Kidney (tissue), 14 donors: Measurements from ENCODE around the gene KRT23. TPM values are rescaled to one million over a fixed set of nuclear protein-coding genes. Genes with fewer than 3 reads are reported as not detected.

Experiments used
- DNase-seq, 5 donors: peaks; one replicate each; pipeline ENCODE4 v3.0.0-alpha.2; 2013 to 2020
- FAIRE-seq: peaks from 2 replicates; lab custom pipeline; 2012; peaks lifted over from hg19 to GRCh38; lab: Jason Lieb, UNC
- H3K27ac ChIP-seq, 2 donors: one replicate each; pipeline ENCODE4 v1.7.0; 2013; ENCODE audit warnings: low read depth in 2 of 2, low read length in 2 of 2, inconsistent platforms in 1 of 2
- H3K27me3 ChIP-seq: one replicate; pipeline ENCODE4 v1.7.1; 2013; ENCODE audit warnings: low read length, inconsistent platforms; ENCODE audit not compliant: control insufficient read depth, insufficient read depth
- H3K36me3 ChIP-seq, 3 donors: one replicate each; pipeline versions ENCODE4 v1.7.0 to v1.7.1; 2013; ENCODE audit warnings: low read length in 3 of 3, control low read depth in 1 of 3, inconsistent platforms in 1 of 3; ENCODE audit not compliant: insufficient read depth in 3 of 3, control insufficient read depth in 2 of 3
- H3K4me1 ChIP-seq, 3 donors: one replicate each; pipeline versions ENCODE4 v1.7.0 to v1.7.1; 2013; ENCODE audit warnings: low read length in 3 of 3, inconsistent platforms in 1 of 3, low read depth in 1 of 3; ENCODE audit not compliant: control insufficient read depth in 2 of 3, insufficient read depth in 2 of 3
- H3K4me3 ChIP-seq, 3 donors: one replicate each; pipeline versions ENCODE4 v1.7.0 to v1.8.1; 2013; ENCODE audit warnings: low read length in 3 of 3, control low read depth in 1 of 3, inconsistent platforms in 1 of 3
- H3K9ac ChIP-seq, 3 donors: one replicate each; pipeline versions ENCODE4 v1.7.0 to v1.7.1; 2013; ENCODE audit warnings: low read length in 3 of 3, control low read depth in 1 of 3, inconsistent platforms in 1 of 3
- H3K9me3 ChIP-seq, 3 donors: one replicate each; pipeline versions ENCODE4 v1.7.0 to v1.7.1; 2013; ENCODE audit warnings: low read length in 3 of 3, control low read depth in 1 of 3, inconsistent platforms in 1 of 3; ENCODE audit not compliant: control insufficient read depth in 2 of 3, insufficient read depth in 1 of 3
- intact Hi-C: fragments of 100-400 bp; cut with DNase I; formaldehyde crosslinking; loops from one replicate; pipeline ENCODE4 v1.11.1; 2022
- polyA plus RNA-seq: library from polyadenylated mRNA; stranded (reverse); fragments of 350-450 nt; fragmentation: Illumina TruSeq; extraction: RNeasy Lipid Tissue Mini Kit (QIAGEN cat#74804); gene quantifications from one replicate; pipeline ENCODE4 v1.2.3, GENCODE V29; 2014; ENCODE audit warnings: low read depth, low replicate concordance; ENCODE audit not compliant: insufficient read depth
- total RNA-seq: library from RNA; stranded (reverse); fragmentation: NEBNext Ultra II Directional; extraction: Animal tissue kit (Norgen Biotek cat#: 25700); gene quantifications from one replicate; pipeline ENCODE4 v1.2.1, GENCODE V29; 2021
- TF ChIP-seq, protein P1 (sequence below): IDR thresholded peaks from 3 replicates; pipeline ENCODE4 v1.5.1; 2012; ENCODE audit warnings: mild to moderate bottlenecking, moderate library complexity, borderline replicate concordance; ENCODE audit not compliant: insufficient read depth; ENCODE audit errors: extremely low read depth
- donor health status: control.
- donor health status: control.
- donor health status: control.
- donor health status: control.
- donor health status: control.
- donor health status: DM: yes; HTN: yes; CAD: no.
- donor health status: Normal renal cell carcinoma (clear cell type).

Gene KRT23
- total and polyA plus RNA-seq, 2 donors from 2014 or later: 2.2 to 4.2 TPM

DNA sequence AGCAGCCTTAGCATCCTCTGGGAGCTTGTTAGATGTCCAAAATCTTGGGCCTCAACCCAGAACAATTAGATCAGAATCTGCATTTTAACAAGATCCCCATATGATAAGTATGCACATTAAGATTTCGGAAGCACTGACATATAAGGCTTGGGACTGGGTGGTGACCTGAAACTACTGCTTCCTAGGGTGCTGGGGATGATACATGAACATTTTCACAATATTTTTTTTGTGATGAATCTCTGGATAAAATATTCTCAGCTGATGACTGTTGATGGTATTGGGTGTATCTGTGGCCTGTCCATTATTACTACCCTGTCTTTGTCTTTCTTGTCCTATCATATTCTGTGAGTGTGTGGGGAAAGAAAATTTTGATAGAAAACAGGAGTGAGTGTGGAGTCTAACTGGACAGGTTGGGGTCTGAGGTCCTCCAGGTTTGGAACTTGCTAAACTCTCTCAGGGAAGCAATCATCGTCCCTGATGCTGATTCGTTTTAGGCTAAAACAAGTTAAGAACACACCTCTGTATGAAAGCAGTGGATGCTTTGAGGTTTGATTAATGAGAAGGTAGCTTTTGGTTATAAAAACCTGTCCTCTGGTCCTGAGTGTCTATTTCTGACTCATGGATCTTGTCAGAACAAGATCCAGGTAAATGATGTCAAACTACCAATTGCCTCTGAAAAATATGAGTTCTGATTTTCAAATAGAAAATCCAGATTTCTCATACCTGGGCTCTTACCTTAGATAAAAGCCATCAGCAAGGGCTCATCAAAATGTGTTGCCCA, 23.2 kb downstream of the KRT23 start:
- Histone ChIP-seq H3K9me3 (no peaks in the 10 kb centered on the region), H3K4me1 (no peaks in the 10 kb centered on the region), H3K9ac (no peak overlapping the region), H3K4me3 (no peak overlapping the region), H3K27me3 (no peaks in the 10 kb centered on the region), H3K36me3 (no peaks in the 10 kb centered on the region), H3K27ac (no peak overlapping the region)
- FAIRE-seq (no peak), DNase-seq (no peak)
- intact Hi-C loops: loop anchor here (10.0 kb wide), 1 partner anchor 411 kb away; no protein-coding TSS in a partner anchor
- TF ChIP-seq, protein P1, sequence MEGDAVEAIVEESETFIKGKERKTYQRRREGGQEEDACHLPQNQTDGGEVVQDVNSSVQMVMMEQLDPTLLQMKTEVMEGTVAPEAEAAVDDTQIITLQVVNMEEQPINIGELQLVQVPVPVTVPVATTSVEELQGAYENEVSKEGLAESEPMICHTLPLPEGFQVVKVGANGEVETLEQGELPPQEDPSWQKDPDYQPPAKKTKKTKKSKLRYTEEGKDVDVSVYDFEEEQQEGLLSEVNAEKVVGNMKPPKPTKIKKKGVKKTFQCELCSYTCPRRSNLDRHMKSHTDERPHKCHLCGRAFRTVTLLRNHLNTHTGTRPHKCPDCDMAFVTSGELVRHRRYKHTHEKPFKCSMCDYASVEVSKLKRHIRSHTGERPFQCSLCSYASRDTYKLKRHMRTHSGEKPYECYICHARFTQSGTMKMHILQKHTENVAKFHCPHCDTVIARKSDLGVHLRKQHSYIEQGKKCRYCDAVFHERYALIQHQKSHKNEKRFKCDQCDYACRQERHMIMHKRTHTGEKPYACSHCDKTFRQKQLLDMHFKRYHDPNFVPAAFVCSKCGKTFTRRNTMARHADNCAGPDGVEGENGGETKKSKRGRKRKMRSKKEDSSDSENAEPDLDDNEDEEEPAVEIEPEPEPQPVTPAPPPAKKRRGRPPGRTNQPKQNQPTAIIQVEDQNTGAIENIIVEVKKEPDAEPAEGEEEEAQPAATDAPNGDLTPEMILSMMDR: no peak

DNA sequence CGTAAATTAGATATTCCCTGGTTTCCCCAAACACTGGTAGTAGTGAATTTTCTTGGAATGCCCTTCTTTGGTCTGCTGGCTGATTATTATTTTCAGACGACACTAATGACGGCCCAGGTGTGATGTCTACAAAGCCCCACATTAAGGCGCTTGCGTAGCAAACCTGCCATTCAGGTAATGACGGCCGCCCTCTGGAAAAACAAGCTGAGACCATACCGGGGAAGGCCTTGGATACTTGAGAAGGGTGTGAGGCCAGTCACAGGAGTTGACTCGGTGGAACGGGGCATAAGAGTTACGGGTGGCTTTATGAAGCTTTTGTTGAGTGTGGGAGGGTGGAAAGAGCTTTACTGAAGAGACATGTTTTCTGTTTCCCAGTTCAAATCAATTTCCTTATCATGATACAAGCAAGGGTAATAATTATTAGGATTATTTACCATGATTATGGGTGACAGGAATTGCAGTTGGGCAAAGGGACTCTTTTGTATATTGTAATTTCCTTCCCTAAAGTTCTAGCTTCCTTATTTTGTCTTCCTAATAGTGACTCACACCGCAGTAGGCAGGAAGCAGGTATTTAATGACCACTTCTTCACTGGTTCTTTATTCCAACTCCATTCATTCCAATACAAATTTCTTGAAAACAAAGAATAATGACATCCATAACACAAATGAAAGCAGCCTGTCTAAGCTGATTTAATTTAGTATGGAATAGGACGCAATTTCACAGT, 24.8 kb downstream of the KRT23 start:
- Histone ChIP-seq H3K9me3 (no peaks in the 10 kb centered on the region), H3K4me3 (no peak overlapping the region), H3K27ac (no peak overlapping the region), H3K4me1 (no peaks in the 10 kb centered on the region), H3K9ac (no peak overlapping the region), H3K36me3 (no peaks in the 10 kb centered on the region), H3K27me3 (no peaks in the 10 kb centered on the region)
- TF ChIP-seq, protein P1: no peak
- FAIRE-seq (no peak), DNase-seq (peak in 2 of 5 donors; percentile 16 to 35)
- intact Hi-C loops: loop anchor here (10.0 kb wide), 1 partner anchor 412 kb away; no protein-coding TSS in a partner anchor

DNA sequence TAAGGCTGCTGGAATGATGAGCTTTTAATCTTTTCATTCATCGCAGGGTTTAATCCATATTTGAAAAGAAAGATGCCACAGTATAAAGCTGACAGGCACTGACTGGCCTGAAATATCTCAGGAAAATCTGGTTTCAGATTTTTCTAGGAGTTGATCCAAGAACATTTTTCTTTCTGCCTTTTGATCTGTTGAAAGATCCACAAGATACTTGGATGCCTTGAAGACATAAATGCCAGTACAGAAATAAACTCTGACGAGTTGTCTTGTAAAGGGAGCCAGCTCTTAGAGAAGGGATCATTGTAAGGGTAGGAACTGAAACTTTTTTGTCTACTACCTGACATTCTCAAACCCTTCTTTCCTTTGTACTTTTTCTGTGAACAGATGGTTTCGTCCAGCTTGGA, 27.0 kb downstream of the KRT23 start:
- H3K36me3 ChIP-seq: no peaks in the 10 kb centered on the region
- FAIRE-seq: no peak
- intact Hi-C loops: loop anchor here (10.0 kb wide), 1 partner anchor 414 kb away; no protein-coding TSS in a partner anchor
- H3K9ac ChIP-seq: no peak overlapping the region
- H3K4me3 ChIP-seq: no peak overlapping the region
- no peak for DNase-seq
- TF ChIP-seq, protein P1: no peak
- no peaks in the 10 kb centered on the region for H3K9me3 ChIP-seq
- no peak overlapping the region for H3K27ac ChIP-seq
- H3K4me1 ChIP-seq: no peaks in the 10 kb centered on the region
- H3K27me3 ChIP-seq: no peaks in the 10 kb centered on the region
